ENCODE measurements around the gene KCTD16.

- no peak for TF ChIP-seq CTCF (IDR thresholded peaks at IDR 0.05)
- no peak for TF ChIP-seq EP300 (IDR thresholded peaks at IDR 0.05)
These were observed 31.1 kb upstream of the KCTD16 start for GRCh38 chr5:144139586-144139985.

All from upper lobe of left lung (tissue), 4 donors.